Measurements from ENCODE around the gene HSDL1. TPM values are rescaled to one million over a fixed set of nuclear protein-coding genes. Genes with fewer than 3 reads are reported as not detected.

Gene HSDL1
- 20.1 and 29.0 TPM in 2 replicates for total RNA-seq

DNA sequence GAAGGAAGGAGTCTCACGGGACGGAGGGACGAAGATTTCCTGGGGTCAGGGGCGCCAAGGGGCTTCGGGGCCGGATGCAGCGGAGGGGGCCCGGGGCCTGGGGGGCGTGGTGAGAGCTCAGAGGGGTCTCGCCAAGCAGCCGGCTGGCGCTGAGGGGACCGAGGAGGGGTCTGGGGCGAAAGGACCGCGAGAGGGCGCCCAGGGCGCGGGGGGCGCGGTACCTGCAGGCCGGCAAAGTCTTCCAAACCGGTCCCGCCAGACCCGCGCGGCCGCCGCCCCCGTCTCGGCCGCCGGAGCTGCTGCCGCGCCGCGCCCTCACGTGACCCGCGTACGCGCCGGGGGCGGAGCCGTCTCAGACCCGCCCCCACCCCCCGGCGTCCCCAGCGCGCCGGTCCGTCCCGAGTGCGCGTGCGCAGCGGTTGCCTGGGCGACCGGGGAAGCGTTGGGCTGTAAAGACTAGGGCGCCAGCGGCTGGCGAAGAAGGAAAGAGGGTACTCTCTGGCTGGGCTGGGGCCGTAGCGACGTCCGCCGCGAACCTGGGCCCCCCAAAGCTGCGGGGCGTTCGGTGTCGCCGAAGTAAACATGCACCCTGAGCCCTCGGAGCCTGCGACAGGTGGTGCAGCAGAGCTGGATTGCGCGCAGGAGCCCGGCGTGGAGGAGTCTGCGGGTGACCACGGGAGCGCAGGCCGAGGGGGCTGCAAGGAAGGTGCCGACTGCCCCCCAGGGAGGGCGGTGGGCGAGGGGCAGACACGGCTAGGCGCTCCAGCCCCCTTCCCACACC lies at the start of gene HSDL1, which contains the start of gene DNAAF1:
Gene HSDL1 (minus strand): TSS at position 319 of the 781 bp plus-strand sequence. CDS start 13,856 bp downstream, outside the sequence.
Gene DNAAF1 (plus strand): TSS at position 450 of the 781 bp plus-strand sequence. CDS start 133 bp downstream, at position 583.

DNA sequence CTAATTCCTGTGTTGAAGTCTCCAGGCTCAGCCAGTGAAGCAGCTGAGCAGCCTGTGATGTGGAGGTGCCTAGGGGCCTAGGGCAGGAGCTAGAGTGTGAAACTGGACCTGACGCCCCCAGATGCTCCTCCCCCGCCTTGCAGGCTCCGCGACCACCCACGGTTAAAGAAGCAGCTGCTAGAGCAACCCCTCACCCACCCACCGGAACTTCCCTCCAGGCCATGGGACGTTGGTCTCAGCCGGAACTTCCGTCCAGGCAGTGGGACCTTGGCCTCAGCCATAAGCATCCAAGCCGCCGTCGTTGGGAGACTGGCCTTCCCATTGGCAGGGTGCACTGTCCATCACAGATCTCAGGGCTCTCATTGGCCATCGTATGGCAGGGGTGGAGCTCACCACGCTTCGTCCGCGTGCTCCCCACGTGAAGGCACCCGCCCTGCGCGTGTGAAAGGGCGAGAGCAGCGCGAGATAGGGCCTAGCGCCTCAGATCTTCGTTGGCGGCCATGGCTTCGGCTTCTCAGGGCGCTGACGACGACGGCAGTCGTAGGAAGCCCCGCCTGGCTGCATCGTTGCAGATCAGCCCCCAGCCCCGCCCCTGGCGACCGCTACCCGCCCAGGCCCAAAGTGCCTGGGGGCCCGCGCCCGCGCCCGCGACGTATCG lies 45.9 kb upstream of the HSDL1 start, which contains the start of gene ADAD2:
Gene ADAD2 (plus strand): TSS at position 427 of the 658 bp plus-strand sequence. CDS start 74 bp downstream, at position 501.

DNA sequence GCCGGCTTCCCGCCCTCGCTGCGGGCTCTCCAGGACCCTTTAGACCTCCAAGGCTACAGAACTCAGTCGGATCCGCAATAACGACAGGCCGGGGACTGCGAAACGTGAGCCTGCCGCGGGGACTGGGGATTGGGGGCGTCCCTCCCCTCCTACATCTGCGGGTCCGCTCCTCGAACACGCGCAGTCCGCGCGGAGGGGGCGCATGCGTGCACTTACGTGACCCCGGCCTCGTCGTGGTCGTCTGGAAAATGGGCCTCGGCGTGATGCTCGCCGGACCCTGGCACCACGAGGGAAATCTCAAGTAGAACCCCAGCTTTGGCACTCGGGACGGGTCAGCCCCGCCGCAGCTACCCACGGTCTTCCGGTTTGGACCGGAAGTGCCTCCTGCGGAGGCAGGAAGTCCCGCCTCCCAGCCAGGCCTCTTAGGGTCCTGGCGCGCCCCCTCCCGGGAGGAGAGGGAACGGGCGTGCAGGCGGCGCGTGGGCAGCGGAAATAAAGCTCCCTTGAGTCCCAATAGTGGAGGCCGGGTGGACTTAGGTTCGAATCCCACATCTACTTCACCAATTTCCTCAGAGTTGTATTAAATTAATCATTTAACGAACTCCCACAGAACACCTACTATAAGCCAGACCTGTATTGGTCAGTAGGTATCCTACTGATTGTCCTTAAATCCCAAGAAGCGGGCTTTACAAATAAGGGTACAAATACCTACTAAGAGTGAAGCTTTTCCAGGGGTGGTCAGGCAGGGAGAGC lies 41.9 kb upstream of the HSDL1 start, which contains the start of gene TAF1C:
Gene TAF1C (minus strand): TSS at position 373 of the 753 bp plus-strand sequence. CDS start 2,069 bp downstream, outside the sequence.

DNA sequence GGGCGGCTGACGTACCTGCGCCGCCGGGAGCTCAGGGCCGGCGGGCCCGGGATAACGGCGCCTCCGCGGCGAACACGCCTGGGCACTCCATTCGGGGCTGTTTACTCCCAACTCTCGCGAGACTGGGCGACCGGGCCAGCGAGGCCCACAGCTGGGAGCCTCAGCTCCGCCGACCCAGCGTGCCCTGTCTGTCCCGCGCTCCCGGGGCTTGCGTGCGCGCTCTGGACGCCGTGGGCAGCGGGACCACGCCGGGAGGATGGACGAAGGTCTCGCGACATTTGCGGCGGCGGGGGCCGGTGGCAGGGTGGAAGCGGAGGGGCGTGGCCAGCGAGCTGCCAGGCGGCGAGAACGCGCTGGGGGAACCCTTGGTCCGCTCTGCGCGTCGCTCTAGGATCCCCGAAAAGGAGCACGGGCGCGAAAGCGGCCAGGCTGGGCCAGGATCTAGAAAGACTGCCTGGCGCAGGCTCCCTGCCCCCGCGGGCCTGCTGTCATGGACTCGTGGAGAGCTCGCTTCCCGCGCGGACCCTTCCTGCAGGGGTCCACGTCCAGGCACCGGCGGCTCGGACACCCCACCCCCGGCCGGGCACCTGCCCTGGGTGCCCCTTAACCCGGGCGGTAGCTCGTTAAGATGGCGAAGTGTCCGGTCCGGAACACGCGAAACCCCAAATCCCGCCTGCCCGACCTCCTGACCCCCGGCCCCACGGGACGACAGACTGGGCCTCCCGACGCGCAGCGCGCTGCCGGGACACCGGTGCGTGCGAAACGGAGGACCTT lies 28.1 kb downstream of the HSDL1 start, which contains the start of gene MBTPS1:
Gene MBTPS1 (minus strand): TSS at position 223 of the 774 bp plus-strand sequence. CDS start 15,159 bp downstream, outside the sequence.

Other genes starting within 250 kb of the HSDL1 start
- gene MLYCD, start 246.1 kb downstream of the HSDL1 start, total RNA-seq: 2.1 and 4.5 TPM in 2 replicates
- 1.1 and 1.3 TPM in 2 replicates for gene OSGIN1, start 191.9 kb downstream of the HSDL1 start, total RNA-seq
- not detected in 2 replicates for gene NECAB2, start 176.9 kb downstream of the HSDL1 start, total RNA-seq
- not detected in 2 replicates for gene SLC38A8, start 102.4 kb downstream of the HSDL1 start, total RNA-seq
- gene MBTPS1, start 28.2 kb downstream of the HSDL1 start, total RNA-seq: 123 and 134 TPM in 2 replicates
- not detected in 2 replicates for gene DNAAF1, start 131 bp upstream of the HSDL1 start, total RNA-seq
- 15.1 and 16.9 TPM in 2 replicates for gene TAF1C, start 41.9 kb upstream of the HSDL1 start, total RNA-seq
- gene ADAD2, start 46.0 kb upstream of the HSDL1 start, total RNA-seq: not detected in 2 replicates
- gene KCNG4, start 94.8 kb upstream of the HSDL1 start, total RNA-seq: not detected in 2 replicates
- 3.3 and 10.7 TPM in 2 replicates for gene WFDC1, start 149.7 kb upstream of the HSDL1 start, total RNA-seq
- gene ATP2C2, start 223.4 kb upstream of the HSDL1 start, total RNA-seq: not detected in 2 replicates